Gastroesophageal sphincter (tissue), 4 donors: ENCODE results near the gene ACER1. TPM values are rescaled to one million over a fixed set of nuclear protein-coding genes. Genes with fewer than 3 reads are reported as not detected.

Experiments
- ATAC-seq: fragments of 150-250 bp; one replicate; pipeline ENCODE4 v1.9.1; 2016; ENCODE audit warnings: mild to moderate bottlenecking, moderate library complexity
- H3K27ac ChIP-seq, 4 donors: fragments of 200-600 bp; sonication (generic) in 3 of 4; 1 replicate in 3 of 4; 2 replicates in 1 of 4; pipeline ENCODE4 v1.5.1; 2016 to 2019
- H3K27me3 ChIP-seq: fragments of 200-600 bp; sonication (generic); one replicate; pipeline ENCODE4 v1.5.1; 2019
- H3K36me3 ChIP-seq, 2 donors: fragments of 200-600 bp; sonication (generic); one replicate each; pipeline ENCODE4 v1.5.1; 2019; ENCODE audit warnings: control low read depth in 1 of 2
- H3K4me1 ChIP-seq, 3 donors: fragments of 200-600 bp; sonication (generic); 1 replicate in 2 of 3; 2 replicates in 1 of 3; pipeline ENCODE4 v1.5.1; 2016 to 2019; ENCODE audit warnings: control low read depth in 2 of 3
- H3K4me3 ChIP-seq, 2 donors: fragments of 200-600 bp; sonication (generic); one replicate each; pipeline ENCODE4 v1.5.1; 2019; ENCODE audit warnings: mild to moderate bottlenecking in 1 of 2, moderate library complexity in 1 of 2
- H3K9me3 ChIP-seq, 3 donors: fragments of 200-600 bp; sonication (generic); one replicate each; pipeline ENCODE4 v1.5.1; 2017 to 2019; ENCODE audit warnings: control low read depth in 2 of 3
- EP300 ChIP-seq: sonication (generic); formaldehyde crosslinking; IDR thresholded peaks from one replicate; pipeline ENCODE4 v1.6.1; 2017; ENCODE audit warnings: antibody characterized with exemption, mild to moderate bottlenecking
- POLR2A ChIP-seq, 2 donors: fragments of 450-650 bp; IDR thresholded peaks; one replicate each; pipeline ENCODE4 v1.6.1; 2017; ENCODE audit warnings: antibody characterized with exemption in 2 of 2, mild to moderate bottlenecking in 2 of 2, moderate library complexity in 1 of 2
- POLR2AphosphoS5 ChIP-seq: sonication (generic); formaldehyde crosslinking; IDR thresholded peaks from one replicate; pipeline ENCODE4 v1.6.1; 2017; ENCODE audit warnings: antibody characterized with exemption
- WGBS, 2 donors: methylation state at CpG; one replicate each; pipeline ENCODE4 v1.1.5; 2018; ENCODE audit warnings: low coverage in 1 of 2; 5-methylcytosine and 5-hydroxymethylcytosine counted together
- total RNA-seq, 4 donors: library from RNA; depleted of rRNA; stranded (reverse); fragments of >200 nt; gene quantifications; one replicate each; pipeline ENCODE4 v1.1.0, GENCODE V29; 2016
- TF ChIP-seq, protein P1 (sequence below), 4 experiments: fragments of 200-600 bp in 2 of 4; fragments of 450-650 bp in 2 of 4; sonication (generic) in 1 of 4; IDR thresholded peaks; one replicate each; pipeline ENCODE4 v1.5.1; 2017 to 2019; ENCODE audit warnings: antibody characterized with exemption in 4 of 4, mild to moderate bottlenecking in 2 of 4, moderate library complexity in 2 of 4

The ACER1 gene
- total RNA-seq, 4 donors from 2014 or later: not detected

DNA sequence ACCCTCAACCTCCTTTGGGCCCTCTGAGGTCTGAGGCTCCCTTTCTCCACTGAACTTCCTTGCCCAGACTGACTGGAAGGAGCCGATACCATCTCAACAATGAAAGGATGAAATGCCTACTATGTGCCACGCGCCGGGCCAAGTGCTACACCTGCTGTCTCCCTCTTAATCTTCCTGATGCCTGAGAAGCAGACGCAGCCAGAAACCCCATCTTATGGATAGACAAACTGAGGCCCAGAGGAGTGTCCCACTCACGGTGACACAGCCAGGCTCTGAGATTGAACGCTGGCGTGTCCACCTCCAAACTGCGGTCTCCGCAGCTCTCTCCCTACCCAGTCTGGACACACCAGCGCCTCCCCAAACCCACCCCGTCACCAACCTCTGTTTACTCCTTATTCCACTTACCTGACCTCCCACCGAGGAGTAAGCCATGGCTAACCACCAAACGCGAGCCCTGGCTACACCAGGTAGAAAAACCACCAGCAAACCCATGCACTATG lies 74.5 kb downstream of the ACER1 start:
- H3K4me1 ChIP-seq: peaks cover 0 to 64% (median 16%) of the 10 kb centered on the region in 3 donors
- TF ChIP-seq POLR2A (IDR thresholded peaks at IDR 0.05) (no peak), POLR2AphosphoS5 (no peak), EP300 (no peak)
- TF ChIP-seq, protein P1, sequence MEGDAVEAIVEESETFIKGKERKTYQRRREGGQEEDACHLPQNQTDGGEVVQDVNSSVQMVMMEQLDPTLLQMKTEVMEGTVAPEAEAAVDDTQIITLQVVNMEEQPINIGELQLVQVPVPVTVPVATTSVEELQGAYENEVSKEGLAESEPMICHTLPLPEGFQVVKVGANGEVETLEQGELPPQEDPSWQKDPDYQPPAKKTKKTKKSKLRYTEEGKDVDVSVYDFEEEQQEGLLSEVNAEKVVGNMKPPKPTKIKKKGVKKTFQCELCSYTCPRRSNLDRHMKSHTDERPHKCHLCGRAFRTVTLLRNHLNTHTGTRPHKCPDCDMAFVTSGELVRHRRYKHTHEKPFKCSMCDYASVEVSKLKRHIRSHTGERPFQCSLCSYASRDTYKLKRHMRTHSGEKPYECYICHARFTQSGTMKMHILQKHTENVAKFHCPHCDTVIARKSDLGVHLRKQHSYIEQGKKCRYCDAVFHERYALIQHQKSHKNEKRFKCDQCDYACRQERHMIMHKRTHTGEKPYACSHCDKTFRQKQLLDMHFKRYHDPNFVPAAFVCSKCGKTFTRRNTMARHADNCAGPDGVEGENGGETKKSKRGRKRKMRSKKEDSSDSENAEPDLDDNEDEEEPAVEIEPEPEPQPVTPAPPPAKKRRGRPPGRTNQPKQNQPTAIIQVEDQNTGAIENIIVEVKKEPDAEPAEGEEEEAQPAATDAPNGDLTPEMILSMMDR (IDR thresholded peaks at IDR 0.05): no peak
- WGBS, 2 donors: 85 to 94% methylated on average over 4 to 6 of the region's 15 CpGs
- no peaks in the 10 kb centered on the region for H3K9me3 ChIP-seq
- no peaks in the 10 kb centered on the region for H3K27me3 ChIP-seq
- H3K27ac ChIP-seq: peak overlapping the region in 3 of 4 donors; percentile 61 to 69 (median 67)
- peaks cover 0 to 62% of the 10 kb centered on the region in 2 donors for H3K36me3 ChIP-seq
- H3K4me3 ChIP-seq: no peak overlapping the region
- no peak for ATAC-seq

Other genes with a start within 250 kb of the ACER1 start
- gene RFX2, start 223.1 kb downstream of the ACER1 start, total RNA-seq: 10 to 100 TPM; 18.7 to 49.1 (median 37.6) TPM
- gene ACSBG2, start 197.9 kb downstream of the ACER1 start, total RNA-seq: 1 to 10 TPM in 2 of 4 donors, under 1 TPM in 1, not detected in 1; 0.47 to 2.0 (median 1.6) TPM
- gene MLLT1, start 53.6 kb downstream of the ACER1 start, total RNA-seq: 10 to 100 TPM; 21.4 to 42.5 (median 23.8) TPM
- 10 to 100 TPM; 40.2 to 86.1 (median 63.8) TPM for gene CLPP, start 27.9 kb upstream of the ACER1 start, total RNA-seq
- gene ALKBH7, start 39.2 kb upstream of the ACER1 start, total RNA-seq: 10 to 100 TPM; 41.9 to 75.1 (median 45.7) TPM
- 1 to 10 TPM in 3 of 4 donors, under 1 TPM in 1; 0.67 to 2.4 (median 1.4) TPM for gene PSPN, start 42.3 kb upstream of the ACER1 start, total RNA-seq
- gene GTF2F1, start 59.6 kb upstream of the ACER1 start, total RNA-seq: 10 to 100 TPM; 44.7 to 62.8 (median 51.4) TPM
- gene KHSRP, start 91.2 kb upstream of the ACER1 start, total RNA-seq: 100 to 1,000 TPM; 102 to 218 (median 126) TPM
- 1 to 10 TPM in 1 of 4 donors, under 1 TPM in 1, not detected in 2; 0.27 to 1.3 TPM for gene SLC25A41, start 100.2 kb upstream of the ACER1 start, total RNA-seq
- gene SLC25A23, start 126.2 kb upstream of the ACER1 start, total RNA-seq: 100 to 1,000 TPM; 111 to 328 (median 240) TPM
- gene CRB3, start 130.7 kb upstream of the ACER1 start, total RNA-seq: 1 to 10 TPM in 2 of 4 donors, under 1 TPM in 1, not detected in 1; 0.85 to 6.2 (median 1.6) TPM
- gene DENND1C, start 148.2 kb upstream of the ACER1 start, total RNA-seq: 1 to 10 TPM in 3 of 4 donors, under 1 TPM in 1; 0.57 to 6.1 (median 1.5) TPM
- 1 to 10 TPM; 1.2 to 3.2 (median 2.2) TPM for gene TUBB4A, start 168.7 kb upstream of the ACER1 start, total RNA-seq
- gene TNFSF9, start 197.4 kb upstream of the ACER1 start, total RNA-seq: under 1 TPM in 2 of 4 donors, not detected in 2; 0.17 to 0.27 TPM